HG02840 (cell line): ENCODE data around the gene EGFLAM.

Source experiments
- ATAC-seq: cut with Tn5 transposase; IDR thresholded peaks from one replicate; pipeline ENCODE4 v1.9.1; 2021; ENCODE audit warnings: mild to moderate bottlenecking, moderate library complexity, moderate number of reproducible peaks; ENCODE audit not compliant: unreplicated experiment, low FRiP score

EGFLAM gene

DNA sequence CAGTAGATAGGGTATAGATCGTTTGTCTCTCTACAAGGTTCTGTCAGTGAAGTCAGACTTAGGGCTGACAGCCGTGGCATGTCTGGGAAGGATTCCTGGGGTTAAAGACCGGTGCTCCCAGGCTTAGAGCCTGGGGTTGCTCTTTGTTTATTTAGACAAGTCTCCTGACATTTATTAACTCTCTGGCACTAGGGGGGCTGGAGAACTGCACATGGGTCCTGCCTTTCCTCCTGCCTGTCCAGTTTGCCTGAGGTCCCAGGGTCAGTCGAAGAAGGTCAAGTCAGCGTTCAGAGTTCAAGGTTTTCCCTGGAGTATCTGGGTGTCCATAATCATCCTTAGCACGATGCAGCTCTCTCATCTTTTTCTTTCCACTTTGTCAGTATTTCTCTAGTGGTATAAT lies 5.6 kb downstream of the EGFLAM start:
- no peak for ATAC-seq

DNA sequence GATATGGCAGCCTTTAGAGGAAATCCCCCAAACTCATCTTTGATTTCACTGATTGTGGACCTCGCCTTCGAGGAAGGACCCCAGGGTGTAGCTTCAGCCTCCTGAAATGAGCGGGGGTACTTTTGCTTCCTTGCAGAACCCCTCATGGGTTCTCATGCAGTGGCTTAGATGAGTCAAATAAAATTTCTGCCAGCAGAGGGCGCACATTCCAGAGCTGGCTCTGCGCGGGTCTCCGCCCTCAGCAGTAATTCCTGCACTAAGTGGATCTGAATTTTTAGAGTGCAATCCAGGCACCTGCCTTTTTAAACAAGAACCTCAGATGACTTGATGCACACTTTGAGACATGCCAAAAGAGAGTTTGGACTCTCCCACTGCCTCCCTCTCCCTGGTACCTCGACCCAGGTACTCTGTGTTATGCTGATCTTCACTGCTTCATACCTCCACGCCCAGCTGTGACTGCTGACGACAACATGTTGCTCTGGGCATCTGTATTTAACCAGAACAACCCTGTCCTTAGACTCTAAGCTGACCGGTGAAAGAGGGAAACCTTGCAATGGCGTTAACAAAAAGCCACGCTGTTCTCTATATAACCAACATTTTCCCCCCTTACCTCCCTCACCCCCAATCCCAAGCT lies 7.3 kb downstream of the EGFLAM start:
- no peak for ATAC-seq

DNA sequence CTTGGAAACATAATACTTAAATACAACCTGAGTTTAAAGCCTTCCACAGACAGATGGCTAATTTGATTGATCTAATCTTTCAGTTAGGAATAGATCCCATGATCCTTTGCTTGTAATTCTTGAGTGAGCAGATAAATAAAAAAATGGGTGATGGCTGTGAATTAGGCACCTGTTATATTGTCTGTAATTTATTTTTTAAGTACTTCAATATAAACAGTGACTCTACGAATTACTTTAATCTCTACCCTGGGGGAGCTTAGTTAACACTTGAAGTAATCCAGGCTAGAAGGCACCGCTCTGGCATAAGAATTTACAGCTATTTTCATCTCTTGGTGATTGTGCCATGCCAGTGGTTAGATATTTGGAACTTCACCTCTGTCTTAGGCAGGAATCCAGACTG lies 9.0 kb downstream of the EGFLAM start:
- ATAC-seq, result no peak

DNA sequence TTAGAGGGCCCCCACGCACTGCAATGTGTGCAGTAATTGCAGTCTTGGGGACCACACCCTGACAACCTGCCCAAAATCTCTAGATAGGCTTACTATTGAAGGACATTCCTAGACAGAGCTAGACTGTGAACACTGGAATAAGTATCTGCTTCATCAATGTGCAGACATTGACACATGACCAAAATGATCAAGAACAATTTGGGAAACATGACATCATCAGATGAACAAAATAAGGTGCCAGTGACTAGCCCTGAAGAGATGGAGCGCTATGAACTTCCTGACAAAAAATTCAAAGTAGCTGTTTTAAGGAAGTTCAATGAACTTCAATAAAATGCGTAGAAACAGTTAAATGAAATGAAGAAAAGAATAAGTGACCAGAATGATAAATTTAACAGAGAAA lies 15.3 kb downstream of the EGFLAM start:
- ATAC-seq, result no peak

DNA sequence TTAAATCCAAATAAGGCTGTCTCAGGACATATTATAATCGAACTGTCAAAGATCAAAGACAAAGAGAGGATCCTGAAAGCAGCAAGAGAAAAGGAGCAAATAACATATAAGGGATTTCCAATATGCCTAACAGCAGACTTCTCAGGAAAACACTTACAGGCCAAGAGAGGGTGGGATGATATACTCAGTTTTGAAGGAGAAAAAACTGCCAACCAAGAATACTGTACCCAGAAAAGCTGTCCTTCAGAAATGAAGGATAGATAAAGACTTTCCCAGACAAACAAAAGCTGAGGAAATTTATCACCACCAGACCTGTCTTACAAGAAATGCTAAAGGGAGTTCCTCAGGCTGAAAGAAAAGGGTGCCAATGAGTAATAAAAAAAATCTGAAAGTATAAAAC lies 16.0 kb downstream of the EGFLAM start:
- ATAC-seq, result no peak

DNA sequence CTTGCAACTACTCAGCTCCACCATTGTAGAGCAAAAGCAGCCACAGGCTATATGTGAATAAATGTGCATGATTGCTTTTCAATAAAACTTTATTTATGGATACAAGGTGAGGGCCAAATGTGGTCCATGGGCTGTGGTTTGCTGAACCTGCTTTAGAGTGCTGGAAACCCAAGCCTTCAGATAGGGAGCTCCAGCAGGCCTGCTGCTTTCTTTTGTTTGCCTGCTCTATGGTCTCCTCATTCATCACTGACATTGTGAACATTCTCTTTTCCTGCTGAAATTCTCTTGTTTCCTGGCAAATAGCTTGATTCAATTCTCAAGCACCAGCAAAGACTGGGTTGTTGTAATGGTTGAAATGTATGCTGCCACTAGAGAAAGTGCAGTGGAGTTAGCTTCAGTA lies 26.0 kb downstream of the EGFLAM start:
- ATAC-seq, result no peak

DNA sequence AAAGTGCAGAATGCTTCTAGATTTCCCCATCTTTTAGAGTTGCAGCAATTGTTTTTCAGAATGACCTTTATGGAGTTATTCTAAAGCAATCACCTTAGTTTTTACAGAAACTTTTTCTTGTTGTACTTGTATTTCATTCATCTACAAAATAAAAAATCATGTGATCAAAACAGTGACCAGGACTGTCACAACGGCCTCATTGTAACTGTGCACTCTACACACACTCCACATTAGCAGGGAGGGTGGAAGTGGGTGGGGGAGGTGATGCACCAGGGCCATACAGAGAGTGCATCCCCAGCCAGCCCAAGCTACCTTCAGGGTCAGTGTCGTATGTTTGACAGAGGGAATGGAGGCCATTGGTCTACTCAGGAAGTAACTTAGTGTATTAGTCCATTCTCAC lies 26.9 kb downstream of the EGFLAM start:
- no peak for ATAC-seq

DNA sequence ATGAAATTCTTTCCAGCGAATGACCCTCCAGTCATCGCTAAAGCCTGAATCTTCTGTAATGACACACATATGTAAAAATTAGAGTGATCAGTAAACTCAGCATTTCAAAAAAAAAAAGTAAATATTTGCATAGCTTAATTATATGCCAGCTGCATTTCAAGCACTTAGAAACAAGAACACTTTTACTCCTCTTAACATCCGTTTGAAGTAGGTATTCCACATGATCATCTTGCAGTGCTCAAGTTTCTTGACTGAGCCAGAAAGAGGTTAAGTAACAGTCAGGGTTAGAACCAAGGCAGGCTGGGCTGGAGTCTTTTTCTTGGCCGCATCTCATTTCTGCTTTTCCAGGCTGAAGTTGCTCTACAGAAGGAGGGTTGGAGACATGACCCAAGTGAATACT lies 27.6 kb downstream of the EGFLAM start:
- no peak for ATAC-seq

DNA sequence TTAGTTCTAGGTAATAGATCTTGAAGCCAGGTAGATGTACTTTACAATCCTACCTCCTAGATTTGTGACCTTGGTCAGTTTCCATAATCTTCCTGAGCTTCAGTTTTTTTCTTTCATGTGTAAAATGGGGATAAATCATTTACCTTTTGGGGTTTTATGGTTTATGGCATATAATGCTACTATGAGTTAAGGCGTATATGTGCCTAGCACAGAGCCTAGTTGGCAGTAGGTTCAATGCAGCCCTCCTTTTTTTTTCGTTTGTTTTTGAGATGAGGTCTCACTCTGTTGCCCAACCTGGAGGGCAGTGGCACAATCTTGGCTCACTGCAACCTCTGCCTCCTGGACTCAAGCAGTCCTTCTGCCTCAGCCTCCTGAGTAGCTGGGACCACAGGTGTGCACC lies 28.8 kb downstream of the EGFLAM start:
- no peak for ATAC-seq

DNA sequence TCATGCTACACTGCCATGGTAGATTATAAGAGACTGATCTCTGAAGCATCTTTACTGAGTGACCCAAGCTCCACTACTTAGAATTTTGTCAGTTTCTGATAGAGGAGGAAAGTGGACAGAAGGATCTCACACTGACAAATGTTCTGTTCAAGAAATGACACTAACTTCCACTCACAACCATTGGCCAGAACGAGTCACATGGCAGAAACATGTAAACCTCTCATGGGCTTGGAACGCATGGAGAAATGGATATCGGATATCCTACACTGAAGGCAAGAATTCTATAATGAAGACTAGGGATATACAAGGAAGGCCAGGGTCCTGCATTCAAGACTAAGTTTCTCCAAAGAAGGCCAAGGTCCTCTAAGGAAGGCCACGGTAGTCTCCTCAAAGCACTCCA lies 31.1 kb downstream of the EGFLAM start:
- no peak for ATAC-seq

DNA sequence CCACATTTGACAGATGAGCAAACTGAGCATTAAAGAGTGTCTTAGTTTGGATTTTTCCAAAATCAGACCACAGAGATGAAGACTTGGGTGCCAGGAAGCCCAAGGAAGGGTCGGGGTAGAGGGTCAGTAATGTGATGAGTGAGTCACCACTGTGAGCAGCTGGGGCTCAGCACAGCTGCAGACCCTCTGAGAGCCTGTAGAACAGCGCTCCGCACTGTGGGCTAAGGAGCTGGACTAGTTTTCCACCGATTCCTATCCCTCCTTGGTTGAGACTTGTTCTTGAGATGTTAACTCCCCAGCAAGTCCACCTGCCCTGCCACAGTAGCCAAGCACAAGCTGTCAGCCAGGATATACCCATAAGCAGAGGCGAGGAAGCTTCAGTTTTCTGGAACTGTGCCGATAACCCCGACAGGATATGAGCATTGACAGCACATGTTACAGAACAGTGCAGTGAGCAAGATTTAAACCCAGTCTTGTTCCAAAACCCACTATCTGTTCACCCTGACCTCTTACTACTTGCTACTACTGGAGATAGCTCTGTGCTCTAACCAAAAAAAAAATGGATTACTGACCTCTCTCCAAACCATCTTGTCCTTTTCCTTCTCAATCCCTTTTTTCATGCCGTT lies 31.8 kb downstream of the EGFLAM start:
- no peak for ATAC-seq

DNA sequence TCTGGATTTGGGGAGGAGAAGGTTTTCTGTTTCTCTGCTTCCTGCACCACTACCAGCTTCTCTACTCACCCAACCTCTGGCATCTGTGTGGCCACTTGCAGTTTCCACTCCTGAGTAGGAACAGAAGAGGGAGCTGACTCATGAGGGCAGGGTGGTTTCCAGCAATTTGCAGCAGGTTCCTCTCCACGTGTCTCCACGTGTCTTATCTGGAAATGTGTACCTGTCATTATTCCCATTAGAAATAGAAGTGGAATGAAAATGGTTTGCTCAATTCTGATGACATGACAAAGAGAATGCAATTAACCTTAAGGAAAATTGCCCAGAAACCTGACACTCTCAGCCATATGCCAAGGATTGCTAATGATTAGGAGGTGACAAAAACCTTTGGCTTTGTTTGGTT lies 33.0 kb downstream of the EGFLAM start:
- ATAC-seq, result no peak

DNA sequence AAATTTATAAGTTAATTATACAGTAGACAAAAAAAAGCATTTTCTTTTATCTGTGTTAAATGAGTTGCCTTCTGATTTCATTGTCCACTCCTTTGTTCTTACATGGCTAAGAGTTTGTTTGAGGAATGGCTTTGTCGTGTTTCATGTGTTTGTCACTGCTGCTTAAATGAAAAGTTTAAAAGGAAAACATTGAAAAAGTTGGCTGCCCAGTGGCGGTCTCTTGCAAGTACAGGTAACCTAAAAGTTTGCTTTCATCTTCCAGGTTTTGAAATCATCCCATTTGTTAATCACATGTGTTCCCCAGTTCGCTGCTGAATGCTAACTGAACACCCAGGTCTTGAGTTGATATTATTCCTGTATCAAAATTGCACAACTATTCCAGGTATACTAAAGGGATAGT lies 33.9 kb downstream of the EGFLAM start:
- no peak for ATAC-seq

DNA sequence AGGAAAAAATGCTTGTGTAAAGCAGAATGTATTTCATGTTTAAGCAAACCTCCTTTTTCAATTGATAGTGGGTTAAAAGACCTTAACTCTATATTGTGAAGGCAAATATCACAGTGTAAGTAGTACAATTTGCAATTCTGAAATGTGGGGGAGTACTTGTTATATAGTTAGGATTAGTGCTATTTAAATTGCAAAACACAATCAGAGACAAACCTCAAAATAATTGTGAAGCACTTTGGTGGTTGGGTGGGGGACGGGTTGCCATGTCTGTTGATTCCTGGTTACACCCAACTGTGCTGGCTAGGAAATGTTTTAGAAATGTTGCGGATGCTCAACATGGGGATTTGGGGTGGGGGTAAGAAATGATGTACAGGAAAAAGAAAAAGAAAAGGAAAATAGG lies 37.4 kb downstream of the EGFLAM start:
- ATAC-seq, result no peak

DNA sequence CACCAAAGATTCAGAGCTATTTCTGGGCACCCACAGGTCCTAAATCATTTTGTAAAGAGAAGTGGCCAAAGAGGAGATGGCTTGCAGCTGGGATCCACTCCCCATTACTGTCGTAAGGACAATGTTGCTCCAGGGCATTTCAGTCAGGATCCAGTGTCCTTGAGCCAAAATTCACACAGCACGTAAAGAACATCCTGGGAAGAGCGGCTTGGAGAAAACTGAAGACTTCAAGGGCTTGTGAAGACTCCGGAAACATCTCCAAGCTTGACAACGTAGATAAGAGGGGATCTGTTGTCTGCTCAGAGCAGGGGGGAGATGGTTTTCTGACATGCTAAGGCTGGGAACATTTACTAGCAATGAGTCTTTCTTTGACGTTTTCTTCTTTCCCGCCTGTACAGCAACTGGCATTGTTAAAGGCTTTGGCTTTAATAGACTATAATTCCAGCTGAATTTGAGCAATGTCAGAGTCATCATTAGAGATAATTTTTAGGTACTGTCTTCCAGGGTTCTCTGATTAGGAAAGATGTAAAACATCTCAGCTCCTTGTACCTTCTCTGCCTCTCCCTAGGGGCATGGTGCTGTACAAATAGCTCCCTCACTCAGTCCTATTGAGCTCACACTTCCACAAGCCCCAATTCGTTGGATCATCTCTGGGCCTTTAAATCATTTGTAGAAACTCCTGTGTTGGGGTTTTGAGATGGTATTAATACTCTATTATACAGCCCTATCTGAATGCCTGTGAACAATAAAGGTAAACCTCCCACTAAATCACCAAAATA lies 39.7 kb downstream of the EGFLAM start:
- no peak for ATAC-seq

DNA sequence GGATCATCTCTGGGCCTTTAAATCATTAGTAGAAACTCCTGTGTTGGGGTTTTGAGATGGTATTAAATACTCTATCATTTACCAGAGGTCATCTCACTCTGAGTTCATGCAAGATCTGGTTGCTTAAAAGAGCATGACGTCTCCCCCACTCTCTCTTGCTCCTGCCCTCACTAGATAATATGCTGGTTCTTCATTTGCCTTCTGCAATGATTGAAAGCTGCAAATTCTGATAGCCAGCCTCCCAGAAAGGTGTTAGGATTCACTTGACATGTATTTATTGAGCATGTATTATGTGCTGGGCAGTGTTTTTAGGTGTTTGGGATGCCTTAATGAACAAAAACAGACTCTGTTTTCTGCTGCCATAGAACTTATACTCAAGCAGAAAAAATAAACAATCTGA lies 41.2 kb downstream of the EGFLAM start:
- ATAC-seq, result no peak

DNA sequence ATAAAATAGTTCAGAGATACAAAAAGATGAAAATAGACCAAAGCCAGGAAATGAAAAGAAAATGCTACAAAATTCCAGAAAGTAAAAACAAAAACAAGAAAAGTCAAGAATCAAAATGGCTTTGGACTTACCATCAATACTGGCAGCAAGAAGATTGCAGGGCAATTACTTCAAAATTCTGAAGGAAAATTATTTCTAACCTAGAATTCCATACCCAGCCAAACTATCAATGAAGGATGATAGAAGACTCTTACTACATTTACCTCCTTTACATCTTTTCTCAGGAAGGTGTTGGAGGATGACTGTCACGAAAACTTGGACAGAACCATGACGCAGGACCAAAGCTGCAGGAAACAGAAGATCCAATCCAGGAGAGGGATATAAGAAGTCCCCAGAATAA lies 46.8 kb downstream of the EGFLAM start:
- no peak for ATAC-seq

DNA sequence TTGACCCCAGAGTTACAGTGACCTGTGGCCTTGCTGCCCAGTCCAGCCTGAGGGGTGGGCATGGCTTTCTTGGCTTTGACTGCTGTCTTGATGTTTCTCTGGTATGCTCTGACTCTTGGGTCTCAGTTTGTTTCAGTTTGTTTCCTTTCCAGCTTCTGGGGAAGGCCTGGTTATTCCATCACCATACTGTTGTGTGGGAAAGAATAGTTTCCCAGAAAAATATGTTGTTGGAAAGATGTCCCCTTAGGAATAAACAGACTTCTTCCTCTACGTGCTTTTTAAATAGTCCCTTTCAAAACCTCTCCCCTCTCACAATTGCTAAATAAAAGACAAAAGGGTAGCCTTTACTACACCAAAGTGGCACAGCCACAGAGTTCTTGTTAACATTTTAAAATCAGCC lies 49.5 kb downstream of the EGFLAM start:
- ATAC-seq, result no peak

DNA sequence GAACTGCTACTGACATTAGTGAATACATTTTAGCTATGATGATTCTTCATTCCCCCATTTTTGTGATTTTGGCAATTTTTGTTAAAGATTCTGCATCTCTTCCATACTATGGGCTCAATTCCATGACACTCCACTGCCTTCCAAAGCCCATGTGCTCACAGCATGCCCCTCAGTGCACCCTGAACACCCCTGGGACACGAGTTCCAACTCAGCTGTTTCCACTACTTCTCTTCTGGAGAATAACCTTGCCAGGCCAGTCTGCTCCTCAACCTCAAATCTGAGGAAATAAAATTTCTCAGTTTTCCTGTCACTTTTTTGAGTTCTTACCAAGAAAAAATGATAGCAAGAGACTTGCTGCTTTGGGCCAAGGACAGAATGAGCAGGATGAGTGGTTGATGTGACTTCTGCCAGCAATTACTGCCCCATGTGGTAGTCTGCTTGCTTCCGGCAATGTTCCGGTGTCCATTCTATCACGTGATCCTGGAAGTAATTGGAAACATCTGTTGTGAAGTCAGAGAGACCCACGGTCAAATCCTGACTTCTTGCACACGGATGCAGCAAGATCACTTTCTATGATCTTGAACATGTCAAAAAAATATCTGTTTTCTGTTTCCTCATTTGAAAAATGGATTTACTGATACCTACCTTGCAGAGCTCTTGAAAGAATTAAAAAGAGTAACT lies 58.3 kb downstream of the EGFLAM start:
- no peak for ATAC-seq

DNA sequence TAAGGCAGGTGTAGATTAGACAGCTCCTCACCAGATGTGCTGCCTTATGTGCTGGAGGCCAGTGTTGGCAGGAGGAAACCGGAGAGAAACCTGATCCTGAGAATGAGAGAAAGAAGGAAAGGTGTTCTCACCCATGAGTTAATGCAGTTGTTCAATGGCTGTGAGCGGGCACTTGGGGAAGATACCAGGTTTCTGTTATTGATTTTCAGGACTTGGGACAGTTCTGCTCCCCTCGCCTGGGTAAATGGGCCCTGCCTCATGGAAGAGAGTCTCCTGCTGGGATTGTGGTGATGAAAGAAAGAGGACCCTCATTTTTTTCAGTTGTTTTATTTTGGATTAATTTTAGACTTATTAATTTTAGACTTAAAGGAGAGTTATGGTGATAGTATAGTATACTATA lies 59.5 kb downstream of the EGFLAM start:
- no peak for ATAC-seq

DNA sequence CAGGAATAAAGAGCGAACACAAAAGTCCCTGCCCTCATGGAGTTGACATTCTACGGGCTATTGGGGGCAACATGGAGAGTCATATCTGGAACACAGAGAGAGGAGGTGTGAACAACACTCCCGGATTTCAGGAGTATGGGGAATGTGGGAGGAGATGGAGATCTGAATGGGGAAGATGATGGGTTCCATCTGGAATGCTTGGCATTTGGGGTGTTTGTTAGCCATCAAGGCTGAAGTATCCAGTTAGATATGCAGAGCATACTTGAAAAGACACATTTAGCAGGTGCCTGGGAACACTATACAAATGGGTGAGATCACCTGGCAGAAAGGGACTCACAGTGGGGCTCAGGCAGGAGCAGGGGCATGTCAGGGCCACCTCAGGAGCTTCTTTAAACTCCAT lies 61.1 kb downstream of the EGFLAM start:
- ATAC-seq, result no peak
